NCI-H1930 (cell line): ENCODE results near the gene SLCO2A1.

Experiments
- DNase-seq, 2 experiments: peaks; one replicate each; lab custom pipeline; 2025; lab: John Stamatoyannopoulos, UW

The SLCO2A1 gene

DNA sequence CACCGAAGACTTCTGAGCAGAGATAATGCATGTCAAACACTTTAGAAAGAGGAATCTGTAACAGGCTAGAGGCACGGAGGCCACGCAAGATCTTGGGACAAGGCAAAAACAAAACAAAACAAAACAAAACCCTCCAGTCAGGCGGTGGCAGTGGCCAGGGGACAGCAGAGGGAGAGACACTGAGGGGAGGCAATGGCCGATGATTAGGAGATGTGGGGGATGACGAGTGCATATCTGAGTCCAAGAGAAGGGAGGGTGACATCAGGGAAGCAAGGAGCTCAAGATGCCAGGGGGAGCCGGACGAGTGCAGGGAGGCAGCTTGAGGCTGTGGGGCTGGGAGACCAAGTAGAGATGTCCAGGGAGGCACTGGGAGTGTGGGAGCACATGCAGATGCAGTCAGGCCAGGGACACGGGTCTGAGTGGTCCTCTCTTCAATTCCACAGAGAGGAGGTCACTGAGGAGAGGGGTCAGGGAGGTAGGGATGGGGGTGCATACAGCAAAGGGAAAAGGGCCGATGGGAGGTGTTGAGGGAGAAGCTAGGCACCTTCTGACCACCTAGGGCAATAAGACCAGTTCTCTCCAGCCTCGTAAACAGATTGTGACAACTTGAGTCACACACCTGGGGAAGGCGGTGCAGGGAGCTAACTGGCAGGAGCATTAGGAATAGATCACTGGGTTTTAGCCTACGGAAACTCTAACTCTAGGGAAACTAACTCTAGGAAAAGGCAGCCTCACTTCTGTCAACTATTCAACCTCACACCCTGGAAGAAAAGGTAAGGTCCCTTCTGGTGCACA is 29.6 kb downstream of the SLCO2A1 start:
- DNase-seq, result no peak

GRCh38 chr3:133998691-133999241 is 31.0 kb downstream of the SLCO2A1 start:
- no peak for DNase-seq

DNA sequence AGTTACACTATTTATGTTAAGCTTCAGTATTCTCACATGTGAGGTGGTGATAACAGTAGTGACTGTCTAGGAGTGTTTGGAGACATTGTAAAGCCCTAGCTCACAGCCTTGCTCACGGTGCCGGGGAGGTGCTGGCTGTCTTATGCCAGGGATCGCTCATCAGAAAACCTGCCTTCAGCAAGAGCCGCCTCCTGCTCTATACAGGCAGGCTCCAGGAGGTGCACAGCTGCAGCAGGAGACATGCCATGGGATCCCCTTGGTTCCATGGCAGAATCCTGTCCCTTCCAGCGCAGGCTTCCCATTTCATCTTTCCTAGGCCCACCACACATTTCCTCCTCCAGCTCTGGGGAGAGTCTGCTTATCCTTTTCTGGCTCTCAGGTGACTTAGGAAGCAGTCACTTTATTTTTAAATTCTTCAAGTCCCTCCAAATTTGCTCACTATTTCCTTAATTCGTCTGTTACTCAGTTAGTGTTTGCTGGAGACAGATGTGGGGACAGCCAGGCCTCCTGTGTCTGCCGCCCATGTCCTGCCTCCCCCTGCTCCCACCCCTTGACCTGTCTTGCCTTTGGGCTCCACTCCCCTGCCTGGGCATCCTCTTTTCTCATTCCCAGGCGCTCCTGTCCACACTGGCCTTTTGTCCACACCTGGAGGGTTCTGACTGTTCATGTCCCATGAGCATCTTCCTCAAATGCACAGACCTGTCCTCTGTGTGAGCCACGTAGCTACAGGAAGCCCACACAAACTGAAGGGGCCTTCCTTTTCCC is 31.7 kb downstream of the SLCO2A1 start:
- DNase-seq, result no peak

GRCh38 chr3:133996996-133997395 is 32.7 kb downstream of the SLCO2A1 start:
- DNase-seq, result no peak

DNA sequence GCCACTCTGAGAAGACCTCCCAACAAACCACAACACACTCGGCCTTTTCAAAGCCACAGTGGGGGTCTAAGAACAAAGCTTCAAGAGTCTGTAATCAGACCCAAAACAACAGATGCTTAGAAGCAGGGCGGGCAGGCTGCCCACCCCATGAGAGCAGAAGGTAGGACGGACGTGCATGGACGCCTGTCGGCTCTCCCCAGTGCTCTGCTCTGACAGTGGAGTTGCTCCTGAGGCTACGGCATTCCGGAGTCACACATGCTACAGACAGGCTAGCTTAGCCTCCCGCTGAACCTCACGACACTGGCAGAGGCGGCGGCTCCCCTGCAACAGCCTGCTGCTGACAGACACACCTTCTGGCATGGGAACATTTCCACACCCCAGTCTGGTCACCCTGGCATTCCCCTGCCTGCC is 33.5 kb downstream of the SLCO2A1 start:
- DNase-seq, result no peak

GRCh38 chr3:133995264-133995663 is 34.5 kb downstream of the SLCO2A1 start:
- DNase-seq, result no peak

- no peak for DNase-seq
Measured at GRCh38 chr3:133994166-133994890, 35.4 kb downstream of the SLCO2A1 start.

- DNase-seq, result no peak
Measured at GRCh38 chr3:133992951-133993620, 36.6 kb downstream of the SLCO2A1 start.

- no peak for DNase-seq
Measured at GRCh38 chr3:133992381-133992780, 37.3 kb downstream of the SLCO2A1 start.

DNA sequence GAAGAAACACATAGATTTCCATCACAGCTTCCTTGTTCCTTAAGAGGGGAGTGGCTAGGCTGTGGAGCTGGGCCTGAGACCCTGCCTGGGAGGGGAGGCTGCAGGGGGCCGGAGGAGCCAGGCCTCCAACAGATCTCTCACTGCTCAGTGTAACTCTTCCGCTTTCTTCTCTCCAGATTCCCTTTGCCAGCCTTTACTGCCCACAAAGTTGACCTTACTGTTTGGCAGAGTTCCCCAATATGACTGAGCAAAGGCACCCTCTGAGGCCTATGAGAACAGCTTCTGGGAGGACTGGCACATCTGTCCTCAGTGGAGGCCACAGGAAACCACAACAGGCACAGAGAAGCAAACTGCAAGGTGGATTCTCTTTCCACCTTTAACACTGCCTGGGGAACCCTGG is 38.1 kb downstream of the SLCO2A1 start:
- no peak for DNase-seq

DNA sequence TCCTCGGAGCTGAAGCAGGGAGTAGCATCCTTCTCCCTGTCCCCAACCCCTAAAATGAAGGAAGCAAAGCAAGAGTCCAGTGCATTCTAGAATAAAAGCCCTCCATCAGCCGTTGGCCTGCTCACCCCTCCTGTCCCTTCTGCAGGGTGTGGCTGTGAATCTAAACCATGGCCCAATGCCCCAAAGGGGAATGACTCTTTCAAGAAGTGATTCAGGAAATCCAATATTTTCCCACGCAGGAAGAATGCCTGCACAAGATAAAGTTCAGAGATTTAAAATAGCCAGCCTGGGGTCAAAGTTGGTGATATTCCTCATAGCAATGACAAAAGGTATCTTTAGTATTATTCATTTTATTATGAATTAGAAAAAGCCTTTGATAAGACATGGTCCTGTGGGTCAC is 38.5 kb downstream of the SLCO2A1 start:
- no peak for DNase-seq

DNA sequence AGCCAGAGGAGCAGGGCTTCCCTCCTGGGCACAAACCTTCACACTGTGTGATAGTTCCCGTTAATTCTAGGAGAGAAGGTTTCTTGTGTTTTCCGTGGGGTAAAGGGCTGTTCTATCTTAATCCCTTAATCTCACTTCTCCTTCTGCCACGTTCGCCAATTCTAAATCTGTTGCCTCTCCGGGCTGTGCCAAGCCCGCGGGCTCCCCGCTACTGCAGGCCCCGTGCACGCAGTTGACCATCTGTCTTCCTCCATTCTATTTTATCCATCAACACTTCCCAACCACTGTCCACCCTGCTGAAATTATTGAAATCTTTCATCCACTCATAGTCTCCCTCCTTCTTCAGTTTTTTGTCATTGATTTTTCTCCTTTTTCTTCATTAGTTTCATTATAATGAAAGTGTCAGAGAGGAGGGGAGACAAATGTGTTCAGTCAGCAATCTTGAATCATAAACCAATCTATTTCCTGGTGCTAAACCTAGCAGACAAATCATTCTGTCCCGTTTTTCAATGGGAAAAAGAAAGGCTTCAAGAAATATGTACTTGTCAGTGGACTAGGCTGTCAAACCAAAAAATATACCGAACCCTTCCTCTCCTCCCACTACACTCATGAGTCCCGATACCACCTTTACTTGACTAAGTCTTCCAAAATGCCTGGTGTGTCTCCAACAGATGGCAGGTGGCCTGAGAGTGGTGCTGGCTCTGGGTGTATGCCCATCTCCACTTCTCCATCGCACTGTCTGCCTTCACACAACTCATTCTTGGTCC is 39.6 kb downstream of the SLCO2A1 start:
- no peak for DNase-seq

DNA sequence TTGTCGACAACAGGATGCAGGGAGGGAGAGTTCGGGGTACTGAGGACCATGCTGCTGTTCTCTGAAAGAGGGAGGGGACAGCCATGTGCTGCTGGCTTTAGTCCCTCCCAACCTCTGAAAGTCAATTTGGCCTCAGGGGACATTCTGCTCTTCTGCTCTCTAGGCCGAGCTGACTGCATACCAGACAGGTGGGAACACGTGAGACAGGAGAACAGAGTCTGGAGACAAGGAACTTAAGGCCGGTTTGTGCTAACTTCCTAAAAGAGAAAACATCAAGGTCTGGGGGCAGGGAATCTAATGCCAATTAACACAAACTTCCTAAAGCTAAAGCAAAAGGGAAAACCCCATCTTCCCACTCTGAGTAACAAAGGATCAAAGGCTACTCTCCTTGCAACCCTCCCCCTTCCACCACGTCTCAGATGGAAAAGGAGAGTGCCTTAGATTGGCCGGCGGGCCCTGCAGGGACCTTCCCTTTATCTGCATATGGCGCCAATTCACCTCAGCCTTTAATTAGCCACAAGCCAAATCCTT is 41.0 kb downstream of the SLCO2A1 start:
- DNase-seq, result no peak

GRCh38 chr3:133987948-133988484 is 41.7 kb downstream of the SLCO2A1 start:
- no peak for DNase-seq

DNA sequence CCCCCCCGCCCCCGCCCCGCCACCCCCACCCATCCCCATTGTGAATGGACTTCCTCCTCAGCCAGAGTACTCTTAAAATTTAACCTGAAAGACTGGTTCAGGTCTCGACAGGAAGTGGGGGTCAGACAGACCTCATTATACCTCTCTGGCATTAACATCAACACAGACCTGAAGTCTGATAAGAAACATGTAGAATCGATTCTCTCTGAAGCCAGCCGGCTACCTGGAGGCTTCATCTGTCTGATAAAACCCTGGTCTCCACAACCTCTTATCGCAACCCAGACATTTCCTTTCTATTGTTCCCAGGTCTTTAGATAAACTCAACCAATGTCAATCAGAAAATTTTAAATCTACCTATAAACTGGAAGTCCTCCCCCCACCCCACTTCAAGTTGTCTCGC is 42.6 kb downstream of the SLCO2A1 start:
- no peak for DNase-seq

DNA sequence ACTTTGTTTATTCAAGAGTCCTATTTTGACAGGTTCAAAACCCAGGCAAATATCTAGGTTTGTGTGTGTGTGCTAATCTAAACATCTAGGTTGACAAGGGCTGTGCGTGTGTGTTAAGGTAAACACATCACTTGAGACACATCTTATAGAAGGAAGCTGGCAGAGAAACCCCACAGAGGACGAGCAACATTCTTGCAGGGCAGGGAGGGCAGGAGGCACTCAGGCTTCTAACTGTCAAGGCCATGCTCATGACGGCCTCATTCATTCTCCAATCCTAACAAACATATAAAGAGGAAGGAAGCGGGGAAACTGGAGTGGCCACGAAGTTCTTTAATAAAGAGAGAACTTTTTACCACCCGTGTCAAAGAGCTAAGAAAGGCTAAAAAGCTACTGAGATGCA is 43.4 kb downstream of the SLCO2A1 start:
- DNase-seq, result no peak

DNA sequence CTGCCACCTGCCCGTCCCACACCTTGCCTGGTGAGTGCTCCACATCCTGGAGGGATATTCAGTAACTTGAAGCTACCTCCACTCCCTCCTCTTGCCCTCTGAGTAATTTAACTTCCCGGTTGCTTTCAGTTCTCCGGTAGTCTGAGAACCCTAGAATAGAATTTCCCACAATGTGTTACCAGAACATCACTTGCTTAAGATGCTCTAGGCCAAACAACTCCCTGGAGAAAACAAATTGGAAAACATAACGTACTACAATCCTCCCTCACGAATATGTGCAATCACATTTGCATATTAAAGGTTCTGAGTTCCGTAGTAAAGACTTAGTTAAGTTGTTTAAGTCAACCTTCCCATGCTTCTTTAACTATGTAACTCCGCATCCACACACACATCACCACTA is 44.8 kb downstream of the SLCO2A1 start:
- no peak for DNase-seq

DNA sequence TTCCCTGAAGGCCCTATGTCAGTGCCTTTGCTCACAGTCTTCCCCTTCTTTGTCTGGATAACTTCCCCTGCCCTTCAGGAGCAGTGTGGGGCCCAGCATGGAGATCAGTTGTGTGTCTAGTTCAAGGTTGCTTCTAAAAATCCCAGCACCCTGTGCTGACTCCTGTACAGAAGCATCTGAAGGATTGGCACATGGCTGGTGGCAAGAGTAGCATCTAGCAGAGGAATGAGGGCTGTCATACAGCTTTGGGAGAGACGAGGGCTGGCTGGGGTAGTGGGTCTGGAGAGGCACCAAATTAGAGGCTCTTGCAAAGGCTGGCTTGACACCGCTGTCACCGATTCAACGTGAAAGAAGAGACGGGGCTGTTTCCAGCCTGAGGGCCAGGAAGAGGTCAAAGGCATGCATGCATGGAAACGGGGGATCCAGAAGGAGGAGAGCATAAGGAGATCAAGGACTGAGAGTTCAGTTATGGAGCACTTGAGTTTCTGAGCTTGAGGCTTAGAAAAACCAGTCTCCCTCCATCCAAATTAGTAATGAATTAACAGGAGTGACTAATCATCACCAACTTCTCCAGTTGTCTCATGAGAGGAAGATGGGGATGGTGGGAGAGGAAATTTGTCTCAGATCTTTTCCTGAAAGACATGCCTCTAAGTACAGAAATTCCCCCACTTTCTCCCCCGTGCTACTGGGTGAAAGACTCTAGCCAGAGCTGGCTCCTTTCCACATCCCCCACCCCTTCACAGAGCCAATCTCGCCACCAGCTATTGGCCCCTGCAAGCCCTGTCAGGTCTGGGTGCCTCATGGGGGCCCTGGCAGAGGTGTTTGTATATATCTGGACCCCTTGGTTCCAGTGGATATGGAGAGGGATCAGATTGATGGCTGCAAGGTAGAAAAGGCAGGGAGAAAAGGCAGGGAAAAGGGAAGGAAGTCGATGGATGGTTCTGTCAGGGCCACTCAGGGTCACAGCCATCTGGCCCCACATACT is 45.9 kb downstream of the SLCO2A1 start:
- no peak for DNase-seq

DNA sequence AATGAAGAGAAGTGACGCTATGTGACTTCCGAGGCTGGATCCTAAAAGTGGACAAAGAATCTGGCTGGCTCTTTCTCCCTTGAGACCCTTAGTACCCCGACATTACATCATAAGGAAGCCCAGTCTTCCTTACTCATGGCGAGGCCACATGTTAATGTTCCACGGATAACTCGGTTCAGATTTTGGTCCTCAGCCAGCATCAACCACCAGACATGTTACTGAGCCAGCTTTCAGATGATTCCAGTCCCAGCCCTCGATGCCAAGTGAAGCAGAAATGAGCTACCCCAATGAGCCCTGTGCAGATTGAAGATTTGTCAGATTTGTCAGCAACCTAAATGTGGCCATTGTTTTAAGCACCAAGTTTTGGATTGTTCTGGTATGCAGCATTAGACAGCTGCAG is 46.6 kb downstream of the SLCO2A1 start:
- DNase-seq, result no peak
